Stimulated activated CD4-positive, alpha-beta T cell treated with anti-CD3 and anti-CD28 coated beads, Interleukin-2, amount 100 ng/mL, for 4 hours (primary cell): ENCODE measurements around the gene THEMIS2.
A peak's percentile ranks its signal among the peaks of the same experiment; 100 is the strongest.
"Not testable (repeated sequence)": the region's sequence is repeated elsewhere in the genome, so short reads cannot be mapped to it uniquely, and the experiment has no call there.

Source experiments
- DNase-seq: peaks from one replicate; pipeline ENCODE4 v3.0.0-alpha.2; 2020; ENCODE audit warnings: low read depth

Gene THEMIS2

DNA sequence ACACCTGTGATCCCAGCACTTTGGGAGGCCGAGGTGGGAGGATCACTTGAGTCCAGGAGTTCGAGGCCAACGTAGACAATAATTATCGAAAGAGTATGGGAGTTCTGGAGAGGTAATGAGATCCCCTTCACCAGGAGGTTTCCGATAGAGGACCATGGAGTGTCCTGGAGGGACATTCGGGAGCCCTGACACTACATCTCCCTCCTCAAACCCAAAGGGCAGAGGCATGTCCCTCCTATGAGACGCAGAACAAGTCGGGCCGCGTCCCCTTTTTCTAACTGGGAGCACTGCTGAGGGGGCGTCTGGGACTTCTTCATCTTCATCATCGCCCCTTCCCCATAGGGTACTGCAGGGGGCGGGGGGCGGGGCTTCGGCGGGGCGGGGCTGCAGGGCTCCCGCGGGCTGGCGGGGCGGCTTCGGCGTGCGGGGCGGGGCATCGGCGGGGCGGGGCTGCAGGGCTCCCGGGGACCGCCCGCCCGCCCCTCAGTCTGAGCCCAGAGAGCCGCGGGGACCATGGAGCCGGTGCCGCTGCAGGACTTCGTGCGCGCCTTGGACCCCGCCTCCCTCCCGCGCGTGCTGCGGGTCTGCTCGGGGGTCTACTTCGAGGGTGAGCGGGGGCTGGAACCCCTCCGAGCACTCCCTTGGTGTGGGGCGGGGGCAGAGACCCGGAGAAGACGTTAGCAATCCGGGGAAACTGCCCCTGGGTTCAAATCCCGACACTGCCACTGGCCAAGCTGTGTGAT lies at the start of gene THEMIS2:
TSS of gene THEMIS2 (plus strand) at position 486 of the 743 bp plus-strand sequence. CDS start at position 514, 28 bp downstream.
- DNase-seq = peak; percentile 73

DNA sequence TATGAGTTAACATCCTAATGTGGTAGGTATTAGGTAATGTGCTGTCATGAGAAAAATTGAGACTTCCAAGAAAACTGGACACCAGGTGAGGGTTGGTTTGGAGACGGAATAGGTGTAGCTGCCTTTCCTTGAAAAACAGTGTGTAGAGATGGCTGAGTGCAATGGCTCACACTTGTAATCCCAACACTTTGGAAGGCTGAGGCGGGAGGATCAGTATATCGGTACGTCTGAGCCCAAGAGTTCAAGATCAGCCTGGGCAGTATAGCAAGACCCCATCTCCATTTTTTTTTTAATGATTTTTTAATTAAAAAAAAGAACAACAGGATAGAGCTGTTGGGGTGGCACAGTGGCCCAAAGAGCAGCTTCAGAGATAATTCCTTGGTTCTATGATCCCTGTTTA lies 48.6 kb upstream of the THEMIS2 start:
- DNase-seq = no peak

DNA sequence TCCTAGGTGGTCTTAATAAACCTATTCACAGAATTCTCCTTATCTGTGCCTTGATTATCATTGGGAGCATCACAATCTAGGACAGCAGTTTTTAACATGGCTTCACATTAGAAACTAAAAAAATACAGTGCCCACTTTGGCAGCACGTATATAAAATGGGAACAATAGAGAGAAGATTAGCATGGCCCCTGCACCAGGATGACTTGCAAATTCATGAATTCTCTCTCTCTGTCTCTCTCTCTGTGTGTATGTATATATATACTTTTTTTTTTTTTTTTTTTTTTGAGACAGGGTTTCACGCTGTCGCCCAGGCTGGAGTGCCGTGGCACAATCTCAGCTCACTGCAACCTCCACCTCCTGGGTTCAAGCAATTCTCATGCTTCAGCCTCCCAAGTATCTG lies 47.9 kb upstream of the THEMIS2 start:
- no peak for DNase-seq

DNA sequence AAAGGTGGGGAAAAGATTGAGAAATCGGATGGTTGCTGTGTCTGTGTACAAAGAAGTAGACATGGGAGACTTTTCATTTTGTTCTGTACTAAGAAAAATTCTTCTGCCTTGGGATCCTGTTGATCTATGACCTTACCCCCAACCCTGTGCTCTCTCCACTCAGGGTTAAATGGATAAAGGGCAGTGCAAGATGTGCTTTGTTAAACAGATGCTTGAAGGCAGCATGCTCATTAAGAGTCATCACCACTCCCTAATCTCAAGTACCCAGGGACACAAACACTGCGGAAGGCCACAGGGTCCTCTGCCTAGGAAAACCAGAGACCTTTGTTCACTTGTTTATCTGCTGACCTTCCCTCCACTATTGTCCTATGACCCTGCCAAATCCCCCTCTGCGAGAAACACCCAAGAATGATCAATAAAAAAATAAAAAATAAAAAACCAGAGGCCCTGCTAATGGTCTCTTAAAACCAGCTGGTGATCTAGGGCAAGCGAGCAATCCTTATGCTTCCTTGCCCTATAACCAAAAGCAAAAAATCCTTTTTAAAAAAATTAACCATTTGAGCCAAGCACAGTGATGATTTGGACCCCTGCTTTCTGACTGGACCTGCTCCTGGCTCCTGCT lies 42.9 kb upstream of the THEMIS2 start:
- not testable (repeated sequence) for DNase-seq

DNA sequence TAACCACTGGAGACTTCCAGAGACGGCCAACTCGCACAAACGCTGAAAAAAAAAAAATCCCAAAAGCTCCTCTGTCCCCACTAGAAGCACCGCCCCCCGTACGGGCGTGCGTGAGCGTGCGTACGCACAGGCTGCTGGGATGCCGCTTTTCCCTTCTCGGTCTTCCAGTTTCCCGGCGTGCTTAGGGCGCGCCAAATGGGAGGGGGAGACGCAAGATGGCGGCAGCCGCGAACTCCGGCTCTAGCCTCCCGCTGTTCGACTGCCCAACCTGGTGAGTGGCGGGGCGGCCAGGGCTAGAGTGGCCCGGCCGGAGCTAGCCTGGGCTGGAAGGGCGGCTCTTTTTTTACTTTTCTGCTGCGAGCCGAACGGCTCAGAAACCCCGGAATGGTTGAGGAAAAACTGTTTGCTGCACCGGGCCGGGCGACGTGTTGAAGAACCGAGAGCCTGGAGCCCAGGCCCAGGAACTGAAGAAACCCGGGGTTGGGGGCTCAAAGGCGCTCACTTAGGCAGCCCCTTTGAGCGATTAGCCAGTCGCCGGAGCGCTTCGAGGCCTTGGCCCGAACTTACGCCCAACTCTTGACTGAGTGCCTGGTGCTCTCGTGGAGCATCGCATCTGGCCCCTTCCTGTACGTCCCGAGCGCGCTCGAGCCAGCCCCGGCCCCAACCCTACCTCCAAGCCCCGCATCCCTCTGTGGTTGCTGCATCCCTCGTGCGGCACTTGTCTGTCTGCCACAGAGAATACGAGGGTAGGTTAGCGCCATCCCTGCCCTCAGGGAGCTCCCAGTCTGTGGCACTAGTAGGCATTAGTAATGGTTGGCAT lies 41.5 kb upstream of the THEMIS2 start, which contains the start of gene PPP1R8:
TSS of gene PPP1R8 (plus strand) at position 162 of the 820 bp plus-strand sequence. CDS start at position 216, 54 bp downstream.
- DNase-seq = peak; percentile 87

DNA sequence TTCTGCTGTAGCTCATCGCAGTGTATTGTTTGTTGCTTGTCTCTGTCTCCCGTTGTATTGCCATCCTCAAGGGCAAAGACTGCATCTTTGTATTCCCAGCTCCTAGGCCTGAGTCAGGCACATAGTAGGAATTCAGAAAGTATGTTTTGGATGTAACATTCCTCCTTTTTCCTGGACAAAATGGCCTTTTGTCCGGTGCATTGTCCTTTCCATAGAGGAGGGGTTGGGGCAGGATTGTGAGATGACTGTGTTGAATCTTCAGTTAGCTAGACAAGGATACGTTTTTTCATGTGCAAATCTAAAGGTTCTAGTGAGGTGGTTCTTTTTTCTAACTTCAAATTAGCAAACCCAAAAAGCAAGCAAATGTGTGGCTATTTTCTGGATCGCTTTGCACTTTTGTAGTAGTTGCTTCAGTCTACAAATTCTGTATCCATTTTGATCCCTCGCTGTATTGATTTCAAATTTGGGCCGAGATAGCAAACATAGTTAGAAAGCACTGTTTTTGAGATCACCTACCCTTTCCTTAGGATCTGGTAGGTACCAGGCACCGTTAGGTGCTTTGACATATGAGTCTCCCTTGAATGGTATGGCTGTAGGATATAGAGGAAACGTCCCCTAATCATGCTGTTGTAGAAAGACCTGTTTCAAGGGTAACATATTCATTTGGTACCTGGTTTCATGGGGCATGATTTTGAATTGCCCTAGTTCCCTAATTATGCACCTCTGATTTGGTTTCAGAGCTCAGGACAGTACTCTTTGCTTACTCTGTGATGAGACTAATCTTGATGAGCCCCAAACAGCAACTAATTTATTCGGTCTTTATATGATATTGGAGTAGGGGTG lies 40.6 kb upstream of the THEMIS2 start:
- no peak for DNase-seq

DNA sequence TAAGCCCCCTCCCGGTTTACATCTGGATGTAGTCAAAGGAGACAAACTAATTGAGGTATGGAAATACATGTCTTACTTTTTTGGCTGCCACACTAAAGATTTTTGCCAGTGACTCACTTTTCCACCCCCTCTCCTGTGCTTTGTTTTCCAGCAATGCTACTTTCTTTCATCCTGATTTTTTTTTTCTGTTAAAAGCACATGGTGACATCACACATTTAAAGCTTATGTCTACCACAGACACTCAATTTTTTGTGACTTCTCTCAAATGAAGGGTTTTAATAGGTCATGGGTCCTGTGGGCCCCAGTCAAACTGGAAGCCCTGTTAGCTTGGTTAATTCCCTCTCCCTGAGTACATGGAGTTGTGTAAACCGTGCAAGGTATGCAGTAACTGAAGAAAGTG lies 39.6 kb upstream of the THEMIS2 start:
- DNase-seq = no peak

DNA sequence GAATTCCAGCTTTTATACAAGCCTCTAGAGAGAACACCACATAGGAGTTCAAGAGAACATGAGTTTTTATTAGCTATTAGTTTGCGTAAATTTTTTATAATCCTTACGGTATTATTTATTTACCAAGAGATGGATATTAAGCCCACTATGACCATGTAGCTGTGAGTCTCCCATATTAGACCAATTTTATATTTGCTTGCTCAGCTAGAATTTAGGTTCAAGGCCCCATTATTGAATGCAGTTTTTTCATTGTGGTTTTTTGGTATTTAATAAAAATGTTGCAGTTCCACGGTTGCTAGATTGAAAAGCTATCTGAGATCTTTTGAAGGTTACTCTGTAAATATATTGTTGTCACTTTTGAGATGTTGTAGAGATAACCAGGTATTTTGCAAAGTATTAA lies 38.9 kb upstream of the THEMIS2 start:
- no peak for DNase-seq

DNA sequence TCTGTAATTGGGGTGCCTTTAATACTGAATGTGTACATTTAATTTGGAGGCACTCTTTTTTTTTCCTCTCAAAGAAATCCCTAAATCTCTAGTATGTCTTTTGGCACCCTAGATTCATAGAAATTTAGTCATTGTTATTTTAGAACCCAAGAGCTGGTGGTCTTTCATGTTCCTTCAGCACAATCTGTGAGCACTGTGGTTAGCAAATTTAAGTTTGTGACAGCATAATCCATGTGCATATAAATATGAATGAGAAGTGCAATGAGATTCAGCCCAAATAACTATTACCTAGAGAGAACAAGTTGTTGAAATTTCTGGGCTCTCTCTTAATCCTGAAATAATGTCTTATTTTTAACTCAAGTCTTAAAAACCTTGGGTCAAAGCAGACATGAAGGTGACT lies 37.3 kb upstream of the THEMIS2 start:
- no peak for DNase-seq

DNA sequence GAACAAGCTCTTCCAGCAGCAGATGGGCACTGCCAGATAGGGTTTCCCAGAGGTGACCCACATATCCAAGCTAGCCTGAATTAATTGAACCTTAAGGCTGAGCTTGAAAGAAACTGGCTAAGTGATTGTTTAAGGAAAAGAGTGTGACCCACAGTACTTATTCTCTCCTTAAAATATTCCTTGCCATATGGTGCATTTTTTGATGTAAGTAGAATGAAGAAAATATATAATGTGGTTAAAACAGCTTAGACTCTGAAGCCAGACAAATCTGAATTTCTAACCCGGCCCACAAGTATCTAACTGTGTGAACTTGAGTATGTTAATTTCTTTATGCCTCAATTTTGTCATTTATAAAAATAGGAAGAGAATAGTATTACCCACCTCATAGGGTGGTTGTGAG lies 36.8 kb upstream of the THEMIS2 start:
- no peak for DNase-seq

DNA sequence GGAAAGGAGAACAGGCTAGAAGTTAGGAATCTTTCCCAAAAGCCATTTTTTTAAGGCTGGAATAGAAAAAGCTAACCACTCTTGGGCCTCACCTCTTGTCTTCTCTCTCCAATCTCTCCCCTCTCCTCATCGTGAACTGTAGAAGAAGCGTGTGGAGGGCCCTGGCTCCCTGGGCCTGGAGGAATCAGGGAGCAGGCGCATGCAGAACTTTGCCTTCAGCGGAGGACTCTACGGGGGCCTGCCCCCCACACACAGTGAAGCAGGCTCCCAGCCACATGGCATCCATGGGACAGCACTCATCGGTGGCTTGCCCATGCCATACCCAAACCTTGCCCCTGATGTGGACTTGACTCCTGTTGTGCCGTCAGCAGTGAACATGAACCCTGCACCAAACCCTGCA lies 22.4 kb upstream of the THEMIS2 start:
- DNase-seq = no peak

DNA sequence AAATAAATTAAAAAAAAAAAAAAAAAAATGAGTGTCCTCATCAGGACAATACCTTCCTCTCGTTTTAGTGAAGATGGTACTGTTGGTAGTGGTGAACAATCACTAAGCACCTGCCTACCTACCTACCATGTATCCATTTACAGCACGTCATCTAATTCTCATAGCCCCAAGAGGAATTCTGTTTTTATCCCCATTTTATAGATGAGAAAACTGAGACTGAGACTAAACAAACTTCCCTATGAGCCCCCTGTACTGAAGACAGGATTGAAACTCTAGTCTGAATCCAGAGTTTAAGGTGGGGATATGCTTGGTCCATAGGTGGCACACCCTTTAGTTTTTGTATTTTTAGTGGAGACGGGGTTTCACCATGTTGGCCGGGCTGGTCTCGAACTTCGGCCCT lies 17.3 kb upstream of the THEMIS2 start:
- DNase-seq = no peak

DNA sequence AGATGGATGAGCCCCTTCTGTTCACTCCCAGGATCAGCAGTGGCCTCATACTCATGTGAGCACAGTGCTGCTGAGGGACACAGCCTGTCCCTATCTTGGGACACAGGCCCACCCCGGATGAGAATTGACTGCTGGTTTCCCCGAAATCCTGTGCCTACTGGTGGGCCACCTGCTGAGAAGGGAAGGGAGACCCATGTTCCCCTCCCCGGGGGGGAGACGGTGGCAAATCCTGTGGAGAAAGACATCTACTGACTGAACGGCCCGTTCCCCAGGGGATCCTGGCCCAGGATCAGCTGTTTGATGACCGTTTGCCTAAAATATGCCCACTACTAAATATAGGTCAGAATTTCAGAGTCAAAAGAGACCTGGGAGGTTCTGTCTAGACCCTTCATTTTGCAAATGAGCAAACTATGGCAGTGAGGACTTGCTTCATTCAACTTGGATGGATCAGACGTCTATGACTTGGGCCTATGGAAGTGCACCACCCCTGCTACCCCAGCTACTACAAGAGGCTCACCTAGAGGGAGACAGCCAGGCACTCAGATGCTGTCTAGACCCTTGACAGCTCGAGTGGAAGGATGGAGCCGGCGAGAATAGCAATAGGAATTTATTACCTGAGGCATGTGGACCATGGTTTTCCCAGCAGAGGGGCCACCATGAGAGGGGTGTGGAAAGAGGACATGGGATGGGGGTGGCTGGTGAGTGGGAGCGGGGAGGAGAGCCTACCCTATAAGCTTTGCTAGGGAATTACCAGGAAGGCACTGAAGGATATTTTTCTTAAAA lies 15.6 kb upstream of the THEMIS2 start:
- no peak for DNase-seq

DNA sequence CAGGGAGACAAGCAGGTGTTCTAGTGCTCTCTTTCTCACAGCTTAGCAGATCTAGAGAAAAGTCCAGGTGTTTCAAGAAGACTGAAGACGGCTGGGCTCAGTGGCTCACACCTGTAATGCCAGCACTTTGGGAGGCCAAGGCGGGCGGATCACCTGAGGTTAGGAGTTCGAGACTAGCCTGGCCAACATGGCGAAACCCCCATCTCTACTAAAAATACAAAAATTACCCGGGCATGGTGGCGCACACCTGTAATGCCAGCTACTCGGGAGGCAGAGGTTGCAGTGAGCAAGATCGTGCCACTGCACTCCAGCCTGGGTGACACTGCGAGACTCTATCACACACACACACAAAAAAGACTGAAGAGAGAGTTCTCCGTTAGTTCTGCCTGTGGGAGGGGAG lies 14.8 kb upstream of the THEMIS2 start:
- DNase-seq = not testable (repeated sequence)

DNA sequence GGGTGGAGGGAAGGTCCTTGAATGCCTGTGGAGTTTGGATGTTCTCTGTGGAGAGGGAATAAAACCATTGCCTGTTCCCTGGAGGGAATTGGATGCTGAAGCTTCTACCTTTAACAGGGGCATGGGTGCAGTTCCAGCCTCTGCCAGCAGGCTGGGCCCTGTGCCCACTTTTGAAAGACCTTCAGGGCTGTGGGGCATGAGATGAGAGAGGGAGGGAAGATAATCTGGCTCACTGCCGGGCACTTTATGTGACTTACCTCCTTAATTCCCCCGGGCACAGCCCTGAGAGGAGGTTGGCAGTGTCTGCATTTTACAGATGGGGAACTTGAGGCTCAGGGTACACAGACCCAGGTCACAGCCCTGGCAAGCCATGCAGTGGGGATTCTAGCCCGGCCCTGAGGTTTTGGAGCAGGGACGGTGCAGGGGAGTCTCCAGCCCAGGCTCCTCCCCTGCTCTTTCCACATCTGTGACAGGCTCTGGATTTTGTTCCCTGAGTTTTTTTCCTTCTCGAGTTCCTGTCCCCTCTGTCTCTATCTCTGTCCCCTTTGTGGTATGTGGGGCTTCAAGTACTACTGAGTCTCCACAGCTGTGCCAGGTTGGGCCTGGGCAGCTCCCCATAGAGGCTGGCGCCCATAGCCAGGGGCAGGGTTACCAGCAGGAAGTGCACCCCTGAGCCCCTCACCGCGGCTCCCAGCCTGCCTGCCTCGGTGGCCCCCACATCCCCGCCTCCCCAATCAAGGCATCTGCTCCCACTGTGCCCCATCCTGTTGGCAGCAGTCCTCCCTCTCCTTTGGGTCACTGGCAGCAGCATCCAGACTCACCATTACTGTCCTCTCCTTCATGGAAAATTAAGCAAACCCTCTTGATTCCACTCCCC lies 14.0 kb upstream of the THEMIS2 start:
- DNase-seq = peak; percentile 77

DNA sequence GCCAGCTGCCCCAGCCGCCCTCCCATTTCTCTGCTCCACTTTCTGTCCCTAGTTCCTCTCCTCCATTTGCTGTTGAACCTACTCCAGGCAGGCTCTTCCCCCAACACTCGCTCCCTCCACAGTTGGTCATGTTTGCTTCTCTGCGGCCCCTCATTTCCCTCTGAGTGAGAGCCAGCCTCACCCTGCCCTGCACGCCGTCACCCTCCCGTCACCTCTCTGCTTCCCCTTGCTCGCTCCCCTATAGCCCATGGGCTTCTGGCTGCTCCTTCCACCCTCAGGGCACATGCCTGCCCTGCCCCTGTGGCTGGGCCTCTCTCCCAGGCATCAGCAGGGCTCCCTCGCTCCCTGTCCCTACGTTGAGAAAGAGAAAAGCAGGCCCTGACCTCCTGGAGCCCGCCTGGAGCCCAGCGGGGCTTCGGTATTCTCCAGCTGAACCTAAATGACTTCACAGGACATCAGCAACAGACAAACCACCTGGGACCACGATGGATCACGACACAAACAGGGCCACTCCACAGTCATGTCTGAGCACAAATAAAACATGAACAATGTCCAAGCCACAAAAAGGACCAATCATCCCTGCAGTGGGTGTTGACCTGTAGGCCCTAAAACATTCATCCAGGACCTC lies 13.3 kb upstream of the THEMIS2 start:
- no peak for DNase-seq

DNA sequence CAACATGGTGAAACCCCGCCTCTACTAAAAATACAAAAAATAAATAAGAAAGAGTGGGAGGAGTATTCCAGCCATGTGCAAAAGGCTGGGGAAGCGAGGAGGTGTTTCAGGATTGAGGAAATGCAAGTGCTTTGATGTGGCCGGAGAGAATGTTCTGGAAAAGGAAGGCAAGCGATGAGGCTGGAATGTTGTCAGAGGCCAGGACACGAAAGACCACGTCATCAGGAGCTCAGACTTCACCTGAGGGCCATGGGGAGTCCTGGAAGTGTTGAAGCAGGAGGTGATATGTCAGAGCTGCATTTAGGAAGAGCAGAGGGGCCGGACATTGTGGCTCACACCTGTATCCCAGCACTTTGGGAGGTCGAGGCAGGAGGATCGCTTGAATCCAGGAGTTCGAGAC lies 10.9 kb upstream of the THEMIS2 start:
- no peak for DNase-seq

DNA sequence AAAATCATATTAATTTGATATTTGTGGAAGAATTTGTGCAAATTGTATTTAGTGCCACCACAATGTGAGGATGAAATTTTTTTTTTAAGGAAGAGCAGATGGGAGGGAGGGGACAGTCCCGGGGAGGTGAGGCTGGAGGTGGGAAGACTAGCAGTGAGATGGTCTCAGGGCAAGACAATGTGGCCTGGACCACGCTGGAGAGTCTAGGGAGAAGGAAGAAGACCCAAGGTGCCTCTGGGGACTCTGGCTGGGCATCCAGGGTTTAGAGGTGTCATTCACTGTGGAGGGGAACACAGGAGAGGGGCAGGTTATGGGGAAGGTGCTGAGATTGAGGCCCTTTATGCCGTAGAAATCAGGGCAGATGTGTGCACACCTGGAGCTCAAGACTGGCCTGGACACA lies 10.3 kb upstream of the THEMIS2 start:
- DNase-seq = no peak

DNA sequence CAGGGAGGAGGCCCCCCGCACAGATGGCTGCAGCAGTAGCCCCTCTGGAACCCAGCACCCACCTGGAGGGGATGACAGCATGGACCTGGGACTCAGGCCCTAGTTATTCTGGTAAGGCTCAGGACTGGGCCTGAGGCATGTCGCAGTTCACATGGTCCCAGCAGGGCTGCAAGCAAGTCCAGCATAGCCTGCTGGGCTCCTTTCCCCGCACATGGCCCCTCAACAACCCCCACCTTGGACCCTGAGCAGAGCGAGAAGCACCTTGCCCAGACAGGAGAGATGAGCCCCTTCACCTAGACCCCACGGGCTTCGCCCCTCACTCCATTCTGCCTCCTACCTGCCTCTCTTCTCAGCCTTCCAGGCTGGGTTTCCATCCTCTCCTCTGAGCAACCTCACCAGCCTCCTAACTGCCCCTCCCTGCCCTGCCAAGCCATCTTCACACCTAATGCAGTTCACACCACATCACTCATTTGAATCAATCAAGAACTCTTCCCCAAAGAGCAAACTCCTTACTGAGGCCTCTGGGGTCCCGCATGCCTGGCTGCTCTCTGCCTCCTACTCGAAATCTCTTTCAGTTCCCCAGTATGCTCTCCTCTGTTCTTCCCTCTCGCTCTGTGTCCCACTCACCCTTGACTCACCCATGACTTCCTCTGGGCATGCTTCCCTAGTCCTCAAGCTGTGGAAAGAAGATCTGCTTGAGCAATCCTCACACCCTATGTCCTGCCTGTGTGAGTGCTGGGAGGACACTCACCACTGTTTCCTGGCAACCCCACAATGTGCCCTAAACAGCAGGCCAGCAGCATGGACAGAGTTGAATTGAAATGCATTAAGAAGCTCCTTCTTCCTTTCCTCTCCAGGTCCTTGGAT lies 9.4 kb upstream of the THEMIS2 start:
- DNase-seq = no peak
